Activated CD4-positive, CD25-positive, alpha-beta regulatory T cell treated with anti-CD3 and anti-CD28 coated beads, Interleukin-2, amount 50 U/mL, for 16 hours (primary cell): Measurements from ENCODE around the gene OTX2.

Experiments used
- DNase-seq: peaks from one replicate; pipeline ENCODE4 v3.0.0-alpha.2; 2020; ENCODE audit warnings: low read depth, low spot score

Gene OTX2

DNA sequence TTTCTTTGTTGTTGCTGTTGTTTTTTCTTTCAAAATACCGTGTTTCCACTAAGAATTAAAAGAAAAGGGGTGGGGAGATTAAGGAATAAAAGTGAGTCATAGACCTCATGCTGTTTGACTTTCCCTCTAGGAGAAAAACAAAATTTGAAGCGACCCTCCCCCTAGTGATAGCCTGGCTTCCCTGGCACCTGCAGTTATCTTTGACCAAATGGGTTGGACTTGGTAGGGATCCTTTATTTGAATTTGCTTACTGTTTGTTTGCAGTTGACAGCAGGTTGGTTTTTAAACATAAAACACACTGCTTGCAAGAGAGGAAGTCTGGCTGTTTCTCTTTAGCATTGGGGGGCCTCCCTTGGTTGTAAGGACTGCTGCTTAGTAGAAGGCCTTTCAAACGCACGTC is 14.0 kb downstream of the OTX2 start:
- no peak for DNase-seq

GRCh38 chr14:56795284-56795622 is 15.0 kb downstream of the OTX2 start:
- DNase-seq: no peak

DNA sequence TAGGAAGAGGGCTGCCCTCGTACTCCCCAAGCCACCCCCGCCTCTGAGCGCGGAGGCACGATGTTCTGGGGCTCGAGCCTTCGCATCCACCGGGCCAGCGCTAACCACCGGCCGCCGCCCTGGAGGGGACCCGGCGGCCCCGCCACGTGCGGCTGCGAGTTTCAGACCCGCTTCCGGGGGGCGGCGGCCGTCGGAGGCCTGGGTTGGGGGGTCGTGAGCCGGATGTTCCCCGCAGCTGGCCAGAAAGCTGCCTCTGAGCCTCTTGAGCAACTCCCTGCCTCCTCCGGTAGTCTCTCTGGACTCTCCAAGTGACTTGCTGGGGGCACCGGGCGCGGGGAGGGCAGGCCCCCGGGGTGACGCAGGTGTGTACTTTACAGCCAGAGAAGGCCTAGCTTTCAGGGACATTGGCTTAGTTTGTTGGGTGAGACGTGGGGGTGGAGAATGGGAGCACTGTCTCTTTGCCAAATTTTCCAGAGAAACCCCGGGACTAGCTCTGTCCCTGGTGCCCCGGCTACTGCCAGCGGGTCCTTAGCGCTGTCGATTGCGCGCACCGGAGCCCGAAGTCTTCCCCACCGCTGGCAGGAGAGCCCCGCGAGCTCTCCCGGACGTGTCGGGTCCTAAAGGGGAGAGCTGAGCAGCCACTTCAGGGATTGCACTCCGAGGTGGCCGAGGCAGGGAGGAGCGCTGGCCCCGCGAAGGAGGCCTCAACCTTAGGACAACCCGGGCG is 15.6 kb downstream of the OTX2 start:
- DNase-seq: no peak

DNA sequence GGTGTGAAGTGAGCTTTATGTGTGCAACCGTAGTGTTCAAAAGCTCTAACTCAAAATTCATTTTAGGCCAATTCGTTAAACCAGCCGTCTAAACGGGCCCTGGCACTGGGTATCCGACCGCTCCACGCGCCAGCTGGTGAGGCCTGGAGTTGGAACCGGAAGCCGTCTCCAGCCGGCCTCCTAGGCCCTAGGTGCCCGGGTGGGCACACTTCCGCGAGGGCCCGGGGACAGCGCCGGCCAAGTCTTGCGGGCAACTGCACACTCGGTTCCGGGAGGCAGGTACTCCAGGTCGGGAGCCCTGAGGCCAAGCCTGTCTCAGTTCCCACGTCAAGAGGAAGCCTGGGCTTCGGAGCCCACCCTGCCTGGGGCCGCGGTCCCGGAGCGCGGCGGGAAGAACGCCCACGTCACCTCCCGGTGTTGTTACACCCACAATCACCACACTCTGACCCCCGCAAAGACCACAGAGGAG is 16.2 kb downstream of the OTX2 start:
- no peak for DNase-seq

GRCh38 chr14:56789955-56790354 is 20.3 kb downstream of the OTX2 start:
- DNase-seq: no peak

- no peak for DNase-seq
These were observed 22.7 kb downstream of the OTX2 start for GRCh38 chr14:56787530-56787929.

- DNase-seq: no peak
These were observed 27.6 kb downstream of the OTX2 start for GRCh38 chr14:56782711-56783110.

DNA sequence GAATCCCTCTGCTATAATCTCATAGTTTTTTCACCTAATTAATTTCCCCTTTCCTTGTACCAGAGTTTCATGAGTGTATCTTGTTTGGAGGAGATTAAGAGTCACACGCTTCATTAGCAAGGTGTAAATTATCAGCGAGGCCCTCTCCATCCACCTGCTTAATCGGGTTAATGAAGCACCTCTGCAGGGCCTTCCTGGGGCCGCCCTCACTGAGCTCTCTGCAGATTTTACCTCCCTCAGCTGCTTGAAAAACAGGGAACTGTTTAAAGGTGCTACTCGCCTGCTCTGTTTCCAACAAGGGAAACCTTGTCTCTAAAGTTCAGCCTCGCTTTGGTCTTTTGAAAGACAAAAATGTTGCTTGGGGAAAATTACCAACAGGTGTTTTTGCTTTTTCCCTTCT is 35.8 kb downstream of the OTX2 start:
- no peak for DNase-seq

- DNase-seq: no peak
These were observed 39.8 kb downstream of the OTX2 start for GRCh38 chr14:56770512-56770911.

DNA sequence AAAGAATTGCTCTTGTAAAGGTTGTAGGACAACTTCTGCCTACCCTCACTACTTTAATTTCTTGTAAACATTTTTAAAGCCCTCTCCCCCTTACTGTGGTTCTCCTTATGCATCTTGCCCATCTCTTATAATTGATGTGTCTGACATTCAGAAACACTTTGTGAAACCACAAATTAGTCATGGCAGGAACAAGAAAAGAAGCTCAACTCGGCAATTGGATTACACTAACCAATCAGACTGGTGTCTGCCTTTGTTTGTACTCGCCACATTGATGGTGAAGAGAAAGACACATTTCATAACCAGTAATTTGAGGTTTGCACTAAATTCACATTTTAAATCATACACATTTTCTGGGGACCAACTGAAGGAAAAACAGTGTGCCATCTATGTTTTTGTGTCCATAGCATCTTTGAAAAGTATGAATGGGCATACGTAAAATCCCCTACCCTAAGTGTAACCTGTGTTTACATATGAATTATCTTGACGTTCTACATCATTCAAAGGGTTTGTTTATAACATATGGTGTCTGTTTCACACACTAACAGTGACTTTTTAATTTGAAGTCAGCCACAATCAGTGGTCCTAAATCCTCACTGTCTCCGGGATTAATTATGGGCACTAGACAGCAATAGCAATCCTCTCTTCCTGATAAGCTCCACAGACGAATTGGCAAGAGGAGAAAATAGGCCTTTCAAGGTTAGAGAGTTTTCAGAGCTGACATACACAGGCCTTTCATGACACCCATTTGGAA is 49.9 kb downstream of the OTX2 start:
- DNase-seq: no peak

GRCh38 chr14:56759633-56760032 is 50.6 kb downstream of the OTX2 start:
- no peak for DNase-seq

GRCh38 chr14:56759094-56759493 is 51.2 kb downstream of the OTX2 start:
- no peak for DNase-seq

GRCh38 chr14:56754921-56755320 is 55.4 kb downstream of the OTX2 start:
- DNase-seq: no peak

- no peak for DNase-seq
These were observed 56.9 kb downstream of the OTX2 start for GRCh38 chr14:56753396-56753795.

DNA sequence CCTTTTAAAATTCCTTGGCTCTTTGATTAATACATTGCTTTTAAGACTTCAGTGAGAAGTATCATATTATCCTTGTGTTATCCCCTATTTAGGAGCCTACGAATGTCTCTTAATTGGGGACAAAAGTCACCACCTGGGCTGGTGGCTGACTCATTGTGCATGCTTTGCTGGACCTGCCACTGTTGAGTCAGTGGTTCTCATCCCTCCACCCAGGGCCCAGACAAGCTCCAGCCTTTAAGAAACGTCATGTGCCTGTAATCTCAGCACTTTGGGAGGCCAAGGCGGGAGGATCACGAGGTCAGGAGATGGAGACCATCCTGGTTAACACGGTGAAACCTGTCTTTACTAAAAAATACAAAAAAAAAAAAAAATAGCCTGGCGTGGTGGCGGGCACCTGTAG is 57.9 kb downstream of the OTX2 start:
- DNase-seq: no peak

- no peak for DNase-seq
These were observed 58.8 kb downstream of the OTX2 start for GRCh38 chr14:56751471-56751870.
